Activated T-helper 1 cell treated with anti-CD3 and anti-CD28 coated beads, Interleukin-2, amount 50 U/mL, for 16 hours (primary cell): ENCODE measurements around the gene AAMDC.

Experiments
- DNase-seq, 2 donors: peaks; one replicate each; pipeline ENCODE4 v3.0.0-alpha.2; 2020; ENCODE audit warnings: low read depth in 1 of 2, low spot score in 1 of 2

AAMDC gene

GRCh38 chr11:77820565-77821348, at the start of gene AAMDC, which contains the start of gene RSF1:
Gene AAMDC (plus strand): TSS chr11:77821144. CDS start chr11:77842497, 21,353 bp downstream.
Gene RSF1 (minus strand): TSS chr11:77820722. CDS start chr11:77820714, 8 bp downstream.
- peak; percentile 94 for DNase-seq

DNA sequence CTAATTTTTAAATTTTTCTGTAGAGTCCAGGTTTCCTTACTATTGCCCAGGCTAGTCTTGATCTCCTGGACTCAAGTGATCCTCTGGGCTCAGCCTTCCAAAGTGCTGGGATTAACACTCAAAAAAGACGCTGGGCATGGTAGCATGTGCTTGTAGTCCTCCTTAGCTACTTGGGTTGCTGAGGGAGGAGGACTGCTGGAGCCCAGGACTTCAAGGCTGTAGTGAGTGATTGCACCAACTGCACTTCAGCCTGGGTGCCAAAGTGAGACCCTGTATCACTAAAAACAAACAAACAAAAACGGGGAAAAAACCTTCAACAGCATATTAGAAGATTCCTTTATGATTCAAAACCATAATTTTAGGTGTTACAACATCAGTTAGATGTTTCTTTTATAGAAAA, 45.0 kb upstream of the AAMDC start:
- no peak for DNase-seq

DNA sequence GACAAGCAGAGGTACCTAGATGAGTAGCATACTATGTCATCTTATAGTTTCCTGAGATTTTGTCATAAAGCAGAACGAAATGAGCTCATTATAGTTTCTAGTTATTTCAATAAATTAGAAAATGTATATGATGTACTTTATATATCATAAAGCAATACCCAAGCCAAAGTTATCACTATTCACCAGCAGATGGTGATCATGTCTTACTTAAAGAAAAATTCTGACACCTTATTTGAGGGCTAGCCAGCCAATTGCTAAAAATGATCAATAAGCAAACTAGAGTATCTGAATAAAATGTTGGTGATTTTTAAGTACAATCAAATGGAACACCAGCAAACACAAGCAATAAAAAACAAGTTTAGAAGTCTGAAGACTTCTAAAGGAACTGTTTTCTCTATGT, 44.5 kb upstream of the AAMDC start:
- no peak for DNase-seq

DNA sequence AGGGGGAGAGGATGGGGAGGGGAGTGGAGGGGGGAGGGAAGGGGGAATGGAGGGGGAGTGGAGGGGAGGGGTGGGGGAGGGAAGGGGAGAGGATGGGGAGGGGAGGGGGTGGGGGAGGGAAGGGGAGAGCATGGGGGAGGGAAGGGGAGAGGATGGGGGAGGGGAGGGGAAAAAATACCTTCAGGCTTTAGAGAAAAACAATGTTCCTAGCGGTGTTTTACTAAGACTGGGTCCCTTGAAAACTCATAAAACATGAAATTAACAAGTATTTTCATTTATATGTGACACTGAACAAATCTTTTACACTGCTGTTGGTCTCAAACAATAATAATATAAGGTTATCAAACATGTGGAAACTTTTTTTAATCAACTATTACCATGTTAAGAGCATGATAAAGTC, 42.8 kb upstream of the AAMDC start:
- no peak for DNase-seq

DNA sequence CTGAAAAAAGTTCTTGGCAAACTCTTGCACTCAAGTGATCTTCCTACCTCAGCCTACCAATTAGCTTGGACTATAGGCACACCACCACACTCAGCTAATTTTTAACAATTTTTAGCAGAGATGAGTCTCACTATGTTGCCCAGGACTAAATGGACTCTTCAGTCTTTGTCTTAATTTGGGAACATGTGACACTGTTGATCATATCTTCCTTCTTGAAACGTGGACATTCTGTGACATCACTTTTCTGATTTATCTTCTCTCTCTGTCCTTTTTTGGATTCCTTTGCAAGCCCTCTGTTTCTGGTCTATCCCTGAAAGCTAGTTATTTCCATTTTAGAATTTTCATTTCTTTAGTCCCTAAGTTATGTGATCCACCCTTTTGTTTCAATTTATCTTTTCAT, 42.4 kb upstream of the AAMDC start:
- DNase-seq = no peak

DNA sequence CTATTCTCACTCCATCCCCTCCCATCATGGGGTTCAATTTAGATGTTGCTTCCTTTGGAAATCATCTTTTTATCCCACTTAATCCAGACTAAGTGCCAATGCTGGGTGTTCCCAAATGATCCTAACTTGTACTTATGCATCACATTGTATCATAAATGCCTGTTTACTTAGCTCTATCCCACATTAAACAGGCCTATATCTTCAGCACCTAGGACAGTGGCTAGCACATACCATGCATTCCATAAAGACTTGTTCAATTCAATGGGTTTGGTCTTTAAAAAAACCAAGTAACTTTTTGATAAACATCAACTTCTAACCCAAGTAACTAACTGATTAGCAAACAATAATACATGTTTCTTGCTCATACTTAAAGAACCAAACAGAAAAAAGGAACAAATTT, 41.0 kb upstream of the AAMDC start:
- no peak for DNase-seq

DNA sequence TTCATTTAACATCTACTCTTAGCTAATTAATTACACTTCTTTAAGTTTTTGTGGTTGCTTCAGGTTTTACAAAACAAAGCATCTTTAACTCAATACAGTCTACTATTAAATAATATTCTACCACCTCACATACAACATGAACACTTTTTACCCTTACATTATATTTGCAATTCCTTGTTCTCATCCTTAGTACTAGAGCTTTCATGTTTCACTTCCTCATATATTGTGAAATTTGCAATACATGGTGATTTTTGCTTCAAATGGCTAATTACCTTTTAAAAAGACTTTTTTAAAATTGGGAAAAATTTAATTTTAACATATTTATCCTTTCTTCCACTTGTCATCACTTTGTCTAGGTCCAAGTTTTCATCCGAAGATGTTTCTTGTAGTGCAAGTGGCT, 37.9 kb upstream of the AAMDC start:
- no peak for DNase-seq

- no peak for DNase-seq
Measured at GRCh38 chr11:77784572-77784971, 36.4 kb upstream of the AAMDC start.

GRCh38 chr11:77789061-77789730, 31.7 kb upstream of the AAMDC start:
- no peak for DNase-seq

DNA sequence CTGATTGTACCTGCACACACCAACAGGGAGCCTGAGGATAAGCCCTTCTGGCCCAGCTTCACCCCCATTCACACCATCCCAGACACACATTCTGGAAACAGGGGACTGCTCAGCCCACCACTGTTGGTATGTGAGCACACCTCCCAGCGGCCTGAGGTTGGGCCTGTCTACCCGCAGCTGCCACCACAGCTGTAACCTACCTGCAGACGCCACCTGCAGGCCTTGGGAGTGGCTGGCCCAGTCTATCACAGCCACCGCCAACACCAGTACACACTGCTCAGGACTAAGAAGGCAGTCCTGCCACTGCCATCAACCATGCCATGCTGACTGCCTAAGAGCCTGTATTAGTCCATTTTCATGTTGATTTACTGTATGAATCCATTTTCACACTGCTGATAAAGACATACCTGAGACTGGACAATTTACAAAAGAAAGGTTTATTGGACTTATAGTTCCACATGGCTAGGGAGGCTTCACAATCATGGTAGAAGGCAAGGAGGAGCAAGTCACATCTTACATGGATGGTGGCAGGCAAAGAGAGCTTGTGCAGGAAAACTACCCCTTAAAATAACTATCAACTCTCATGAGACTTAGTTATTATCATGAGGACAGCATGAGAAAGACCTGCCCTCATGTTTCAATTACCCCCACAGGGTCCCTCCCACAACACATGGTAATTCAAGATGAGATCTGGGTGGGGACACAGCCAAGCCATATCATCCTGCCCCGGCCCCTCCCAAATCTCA, 31.0 kb upstream of the AAMDC start:
- DNase-seq = no peak

DNA sequence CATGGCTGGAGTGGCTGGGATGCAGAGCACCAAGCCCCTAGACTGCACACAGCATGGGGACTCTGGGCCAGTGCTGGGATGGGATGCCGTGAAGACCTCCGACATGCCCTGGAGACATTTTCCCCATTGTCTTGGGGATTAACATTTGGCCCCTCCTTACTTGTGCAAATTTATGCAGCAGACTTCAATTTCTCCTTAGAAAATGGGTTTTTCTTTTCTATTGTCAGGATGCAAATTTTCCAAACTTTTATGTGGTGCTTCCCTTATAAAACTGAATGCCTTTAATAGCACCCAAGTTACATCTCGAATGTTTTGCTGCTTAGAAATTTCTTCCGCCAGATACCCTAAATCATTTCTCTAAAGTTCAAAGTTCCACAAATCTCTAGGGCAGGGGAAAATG, 29.6 kb upstream of the AAMDC start:
- DNase-seq = no peak

- no peak for DNase-seq
Measured at GRCh38 chr11:77793972-77794371, 27.0 kb upstream of the AAMDC start.

- no peak for DNase-seq
Measured at GRCh38 chr11:77799338-77799737, 21.6 kb upstream of the AAMDC start.

DNA sequence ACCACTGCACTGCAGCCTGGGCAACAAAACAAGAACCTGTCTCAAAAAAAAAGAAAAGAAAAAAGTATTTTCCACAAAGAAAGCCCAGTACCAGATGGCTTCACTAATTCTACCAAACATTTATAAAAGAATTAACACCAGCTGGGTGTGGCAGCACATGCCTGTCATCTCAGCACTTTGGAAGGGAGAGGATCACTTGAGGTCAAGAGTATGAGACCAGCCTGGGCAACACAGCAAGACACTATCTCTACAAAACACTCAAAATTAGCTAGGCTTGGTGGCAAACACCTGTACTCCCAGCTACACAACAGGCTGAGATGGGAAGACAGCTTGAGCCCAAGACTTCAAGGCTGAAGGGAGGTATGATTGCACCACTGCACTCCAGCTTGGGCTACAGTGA, 20.5 kb upstream of the AAMDC start:
- no peak for DNase-seq

DNA sequence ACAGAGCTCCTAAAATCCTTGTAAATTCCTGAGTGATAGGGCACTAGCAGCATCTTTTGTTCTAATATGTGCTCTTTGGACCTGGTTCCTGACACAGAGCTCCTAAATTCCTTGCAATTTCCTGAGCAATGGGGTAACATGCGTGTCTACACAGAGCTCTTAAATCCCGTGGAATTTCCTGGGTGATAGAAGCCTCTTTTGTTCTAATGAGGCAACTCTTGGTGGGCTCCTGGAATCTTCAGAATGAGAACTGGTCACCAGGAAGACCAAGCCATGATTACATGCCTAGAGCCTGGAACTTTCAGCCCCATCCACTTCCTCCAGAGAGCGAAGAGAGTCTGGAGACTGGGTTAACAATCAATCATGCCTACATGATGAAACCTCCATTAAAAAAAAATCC, 19.5 kb upstream of the AAMDC start:
- DNase-seq = no peak

DNA sequence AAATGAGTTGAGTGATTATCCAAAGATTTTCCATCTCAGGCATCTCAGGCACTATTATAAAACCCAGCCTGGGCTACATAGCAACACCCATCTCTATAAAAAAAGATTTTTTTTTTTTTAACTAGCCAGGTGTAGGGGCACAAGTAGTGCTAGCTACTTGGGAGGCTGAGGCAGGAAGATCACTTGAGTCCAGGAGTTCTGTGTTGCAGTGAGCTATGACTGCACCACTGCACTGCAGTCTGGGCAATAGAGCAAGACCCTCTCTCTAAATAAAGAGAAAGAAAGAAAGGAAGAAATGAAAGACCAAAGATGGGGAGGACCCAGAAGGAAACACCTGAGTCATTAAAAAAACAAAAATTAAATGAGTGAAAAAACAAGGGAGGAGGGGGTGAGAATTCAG, 14.5 kb upstream of the AAMDC start:
- DNase-seq = no peak

GRCh38 chr11:77806993-77807392, 14.0 kb upstream of the AAMDC start:
- DNase-seq = no peak

- no peak for DNase-seq
Measured at GRCh38 chr11:77813256-77813655, 7.7 kb upstream of the AAMDC start.

- DNase-seq = no peak
Measured at GRCh38 chr11:77814848-77815247, 6.1 kb upstream of the AAMDC start.

GRCh38 chr11:77815459-77815858, 5.5 kb upstream of the AAMDC start:
- DNase-seq = no peak

GRCh38 chr11:77819411-77819920, 1.5 kb upstream of the AAMDC start:
- peak; percentile 59 to 75 for DNase-seq
